ENCODE data around the gene PSMF1.

Gene PSMF1

DNA sequence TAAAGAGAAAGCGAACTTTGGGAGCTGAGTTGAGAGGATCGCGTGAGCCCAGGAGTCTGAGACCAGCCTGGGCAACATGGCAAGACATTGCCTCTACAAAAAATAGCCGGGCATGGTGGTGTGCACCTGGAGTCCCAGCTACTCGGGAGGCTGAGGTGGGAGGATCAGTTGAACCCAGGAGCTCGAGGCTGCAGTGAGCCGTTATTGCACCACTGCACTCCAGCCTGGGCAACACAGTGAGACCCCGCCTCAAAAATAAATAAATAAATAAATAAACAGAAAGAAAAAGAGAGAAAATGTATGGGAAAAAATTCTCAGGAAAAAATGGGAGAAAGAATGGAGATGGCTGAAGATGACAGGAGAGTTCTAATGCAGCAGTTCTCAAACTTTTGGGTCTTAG, 87.4 kb downstream of the PSMF1 start:
- no peak for DNase-seq (ENCODE audit: low read depth, low spot score)
- no peak overlapping the region for H3K4me3 ChIP-seq (ENCODE audit: low read depth, low read length)
- TF ChIP-seq, protein P1, sequence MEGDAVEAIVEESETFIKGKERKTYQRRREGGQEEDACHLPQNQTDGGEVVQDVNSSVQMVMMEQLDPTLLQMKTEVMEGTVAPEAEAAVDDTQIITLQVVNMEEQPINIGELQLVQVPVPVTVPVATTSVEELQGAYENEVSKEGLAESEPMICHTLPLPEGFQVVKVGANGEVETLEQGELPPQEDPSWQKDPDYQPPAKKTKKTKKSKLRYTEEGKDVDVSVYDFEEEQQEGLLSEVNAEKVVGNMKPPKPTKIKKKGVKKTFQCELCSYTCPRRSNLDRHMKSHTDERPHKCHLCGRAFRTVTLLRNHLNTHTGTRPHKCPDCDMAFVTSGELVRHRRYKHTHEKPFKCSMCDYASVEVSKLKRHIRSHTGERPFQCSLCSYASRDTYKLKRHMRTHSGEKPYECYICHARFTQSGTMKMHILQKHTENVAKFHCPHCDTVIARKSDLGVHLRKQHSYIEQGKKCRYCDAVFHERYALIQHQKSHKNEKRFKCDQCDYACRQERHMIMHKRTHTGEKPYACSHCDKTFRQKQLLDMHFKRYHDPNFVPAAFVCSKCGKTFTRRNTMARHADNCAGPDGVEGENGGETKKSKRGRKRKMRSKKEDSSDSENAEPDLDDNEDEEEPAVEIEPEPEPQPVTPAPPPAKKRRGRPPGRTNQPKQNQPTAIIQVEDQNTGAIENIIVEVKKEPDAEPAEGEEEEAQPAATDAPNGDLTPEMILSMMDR (IDR thresholded peaks at IDR 0.05; ENCODE audit: low read depth, low read length): no peak
- in situ Hi-C loops (cut with HindIII; ENCODE audit: low sequenced_read_pairs): no loop called here

DNA sequence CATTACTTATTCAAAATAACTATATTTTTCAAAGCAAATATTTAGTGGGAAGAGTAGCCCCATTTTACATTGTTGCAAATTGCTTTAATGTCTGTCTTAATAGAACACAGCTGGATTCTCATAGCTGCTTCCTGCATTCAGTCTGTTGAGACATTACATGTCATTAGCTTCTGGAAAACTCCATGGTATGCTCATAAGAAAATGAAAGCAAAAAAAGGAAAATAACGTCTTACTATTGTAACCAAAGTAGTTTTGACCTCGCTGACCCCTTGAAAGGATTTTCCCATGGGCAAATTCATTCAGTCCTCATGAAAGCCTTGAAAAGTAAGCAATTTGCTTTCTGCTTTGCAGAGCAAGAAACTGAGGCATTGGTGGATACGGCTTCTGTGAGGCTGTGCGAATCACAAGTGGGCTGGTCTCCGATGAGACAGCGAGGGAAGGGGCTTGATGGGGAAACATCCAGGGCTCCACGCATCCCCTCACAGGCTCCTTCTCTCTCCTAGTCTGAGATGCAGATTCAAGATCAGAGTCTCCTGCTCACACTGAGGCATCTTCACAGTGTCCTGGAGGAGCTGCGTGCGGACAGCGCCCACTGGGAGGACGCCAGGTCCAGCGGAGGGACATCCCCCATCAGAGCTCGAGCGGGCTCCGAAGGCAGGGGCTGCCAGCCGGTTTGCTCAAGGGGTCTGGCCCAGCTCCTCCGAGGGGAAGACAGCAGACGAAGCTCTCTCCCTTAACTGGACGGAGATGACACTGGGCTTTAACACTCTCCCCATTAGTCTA, 88.2 kb downstream of the PSMF1 start:
- TF ChIP-seq, protein P1 (IDR thresholded peaks at IDR 0.05; ENCODE audit: low read depth, low read length): no peak
- DNase-seq (ENCODE audit: low read depth, low spot score): no peak
- in situ Hi-C loops (cut with HindIII; ENCODE audit: low sequenced_read_pairs): no loop called here
- no peak overlapping the region for H3K4me3 ChIP-seq (ENCODE audit: low read depth, low read length)

DNA sequence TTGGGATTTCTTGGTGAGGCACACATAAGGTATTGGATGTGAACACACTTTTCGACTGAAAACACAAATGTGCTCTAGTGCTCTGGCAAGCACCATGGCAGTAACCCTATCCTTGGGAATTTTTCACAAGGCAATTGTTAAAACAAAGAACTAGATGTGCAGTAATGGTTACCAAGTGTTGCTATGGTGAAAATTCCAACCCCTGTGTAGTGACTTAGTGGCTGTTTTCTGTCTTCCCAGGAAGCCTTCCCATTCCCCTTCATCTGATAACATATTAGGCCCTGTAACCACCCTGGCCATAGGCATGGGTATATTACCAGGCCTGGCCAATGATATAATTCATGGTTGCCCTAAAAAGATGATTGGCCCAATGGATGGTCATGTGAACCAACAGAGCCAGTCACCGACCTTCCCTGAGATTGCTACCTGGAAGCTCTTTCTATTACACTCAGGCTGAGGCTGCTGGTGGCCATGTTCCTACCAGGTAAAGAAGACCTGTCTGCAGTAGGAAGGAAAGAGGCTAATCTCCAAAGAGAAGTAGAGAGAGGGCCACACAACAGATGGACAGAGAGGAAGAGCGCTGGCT, 89.0 kb downstream of the PSMF1 start:
- H3K4me3 ChIP-seq (ENCODE audit: low read depth, low read length): no peak overlapping the region
- DNase-seq (ENCODE audit: low read depth, low spot score): no peak
- TF ChIP-seq, protein P1 (IDR thresholded peaks at IDR 0.05; ENCODE audit: low read depth, low read length): no peak
- in situ Hi-C loops (cut with HindIII; ENCODE audit: low sequenced_read_pairs): no loop called here

DNA sequence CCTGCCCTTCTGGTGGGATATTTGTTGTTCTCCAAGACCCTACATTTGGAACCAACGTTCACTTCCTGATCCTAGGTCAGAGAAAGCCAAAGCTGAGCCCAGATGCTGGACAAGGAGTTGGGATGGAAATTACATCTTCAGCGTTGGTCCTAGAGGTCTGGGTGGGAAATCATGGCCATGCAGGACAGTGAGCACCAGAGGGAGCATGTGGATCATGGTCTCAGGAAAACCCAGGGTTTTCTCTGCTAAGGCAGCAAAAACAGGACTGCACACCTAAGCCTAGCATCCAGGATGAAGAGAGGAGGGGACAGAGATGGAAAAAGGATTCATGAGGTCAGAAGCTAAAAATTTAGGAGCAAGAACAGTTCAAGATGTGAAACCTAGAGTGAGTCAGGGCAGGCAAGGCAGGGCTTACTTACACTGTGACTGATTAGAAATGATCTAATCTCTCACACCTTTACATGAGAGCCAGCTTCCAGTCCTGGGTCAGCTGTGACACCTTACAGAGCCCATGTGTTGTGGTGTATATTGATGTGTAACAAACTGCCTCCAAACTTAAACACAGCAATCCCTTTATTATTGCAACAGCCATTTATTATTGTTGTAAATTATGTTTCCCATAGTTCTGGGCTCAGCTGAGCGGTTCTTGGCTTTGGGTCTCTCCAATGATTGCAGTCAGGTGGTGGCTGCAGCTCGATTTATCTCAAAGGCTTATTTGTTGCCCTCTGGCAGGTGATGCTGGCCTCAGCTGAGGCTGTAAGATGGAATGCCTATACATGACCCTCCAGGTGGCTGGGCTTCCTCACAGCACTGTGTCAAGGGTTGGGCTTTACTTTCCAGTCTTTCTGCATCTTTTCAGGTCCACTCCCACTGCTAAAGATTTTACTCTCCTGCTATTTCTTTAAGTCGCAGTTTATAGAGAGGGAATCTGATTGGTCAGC, 91.3 kb downstream of the PSMF1 start:
- no peak for DNase-seq (ENCODE audit: low read depth, low spot score)
- no peak overlapping the region for H3K4me3 ChIP-seq (ENCODE audit: low read depth, low read length)
- in situ Hi-C loops (cut with HindIII; ENCODE audit: low sequenced_read_pairs): no loop called here
- TF ChIP-seq, protein P1 (IDR thresholded peaks at IDR 0.05; ENCODE audit: low read depth, low read length): peak; percentile 42

DNA sequence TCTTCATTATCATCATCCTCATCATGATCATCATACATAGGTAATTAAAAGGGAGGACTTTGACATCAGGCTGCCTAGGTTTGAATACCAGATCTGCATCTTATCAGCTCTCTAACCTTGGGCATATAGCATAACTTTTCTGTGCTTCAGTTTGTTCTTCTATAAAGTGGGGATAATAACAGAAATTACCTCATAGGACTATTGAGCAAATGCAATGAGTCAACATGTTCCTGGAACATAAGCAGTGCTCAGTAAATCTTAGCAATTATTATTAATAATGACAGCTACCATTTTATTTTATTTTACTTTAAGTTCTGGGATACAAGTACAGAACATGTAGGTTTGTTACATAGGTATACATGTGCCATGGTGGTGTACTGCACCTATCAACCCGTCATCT, 92.1 kb downstream of the PSMF1 start:
- in situ Hi-C loops (cut with HindIII; ENCODE audit: low sequenced_read_pairs): no loop called here
- TF ChIP-seq, protein P1 (IDR thresholded peaks at IDR 0.05; ENCODE audit: low read depth, low read length): no peak
- no peak for DNase-seq (ENCODE audit: low read depth, low spot score)
- no peak overlapping the region for H3K4me3 ChIP-seq (ENCODE audit: low read depth, low read length)

DNA sequence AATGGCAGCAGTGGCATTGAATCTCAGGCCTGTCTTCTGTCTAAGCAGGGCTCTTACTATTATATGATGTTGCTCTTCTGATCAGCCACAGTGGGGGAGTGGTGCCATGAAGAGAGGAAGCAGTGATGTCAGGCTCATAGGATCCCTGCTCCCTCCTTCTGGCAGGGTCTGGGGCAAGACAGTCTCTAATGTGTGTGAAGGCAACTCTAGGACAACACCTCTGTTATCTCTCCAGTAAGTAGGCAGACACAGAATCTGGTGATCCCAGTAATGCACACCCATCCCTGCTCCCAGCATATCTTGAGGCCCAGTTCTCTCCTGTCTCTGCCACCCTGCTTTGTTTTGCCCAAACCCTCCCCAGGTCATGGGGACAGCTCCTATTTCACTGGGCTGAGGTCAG, 93.6 kb downstream of the PSMF1 start:
- no peak for DNase-seq (ENCODE audit: low read depth, low spot score)
- in situ Hi-C loops (cut with HindIII; ENCODE audit: low sequenced_read_pairs): no loop called here
- TF ChIP-seq, protein P1 (IDR thresholded peaks at IDR 0.05; ENCODE audit: low read depth, low read length): no peak
- no peak overlapping the region for H3K4me3 ChIP-seq (ENCODE audit: low read depth, low read length)
